Stimulated activated CD8-positive, alpha-beta memory T cell treated with anti-CD3 and anti-CD28 coated beads, Interleukin-7, amount 100 ng/mL, for 24 hours (primary cell): ENCODE measurements around the gene ABCD2.
"Not testable (repeated sequence)": the region's sequence is repeated elsewhere in the genome, so short reads cannot be mapped to it uniquely, and the experiment has no call there.

ENCODE experiments used
- DNase-seq: peaks from one replicate; pipeline ENCODE4 v3.0.0-alpha.2; 2020; ENCODE audit warnings: low read depth

Gene ABCD2

DNA sequence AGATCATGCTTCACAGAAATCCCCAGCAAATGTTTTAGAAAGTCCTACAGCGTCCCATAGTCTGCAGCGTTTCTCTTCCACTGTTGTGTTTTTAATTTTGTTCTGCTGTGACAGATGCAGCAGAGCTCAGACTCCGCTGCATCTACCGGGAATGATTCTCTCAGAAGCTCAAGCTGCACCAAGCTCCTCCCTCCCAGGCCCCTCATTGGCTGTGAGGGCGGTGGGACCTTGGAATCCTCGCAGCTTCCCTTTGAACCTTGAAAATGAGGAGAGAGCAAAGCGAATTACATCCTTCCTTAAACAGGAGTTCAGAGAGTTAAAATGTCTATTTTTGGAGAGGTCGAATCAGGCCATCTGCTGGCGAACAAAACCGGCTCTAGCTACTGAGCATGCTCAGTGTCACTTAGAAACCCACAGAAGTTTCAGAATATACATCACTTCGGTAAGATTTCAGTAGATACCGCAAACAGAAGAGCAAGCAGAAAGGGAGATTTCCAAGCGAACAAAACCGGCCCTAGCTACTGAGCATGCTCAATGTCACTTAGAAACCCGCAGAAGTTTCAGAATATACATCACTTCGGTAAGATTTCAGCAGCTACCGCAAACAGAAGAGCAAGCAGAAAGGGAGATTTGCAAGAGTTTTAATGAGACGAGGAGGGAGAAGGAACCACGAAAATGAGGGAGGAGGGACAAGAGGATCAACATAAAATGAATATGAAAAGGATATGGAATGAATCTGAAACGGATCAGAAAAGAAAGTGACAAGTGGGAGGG lies at the start of gene ABCD2:
ABCD2 (minus strand) TSS at position 144 of the 774 bp plus-strand sequence. CDS start 188 bp downstream, outside the sequence.
- peak; percentile 44 for DNase-seq

DNA sequence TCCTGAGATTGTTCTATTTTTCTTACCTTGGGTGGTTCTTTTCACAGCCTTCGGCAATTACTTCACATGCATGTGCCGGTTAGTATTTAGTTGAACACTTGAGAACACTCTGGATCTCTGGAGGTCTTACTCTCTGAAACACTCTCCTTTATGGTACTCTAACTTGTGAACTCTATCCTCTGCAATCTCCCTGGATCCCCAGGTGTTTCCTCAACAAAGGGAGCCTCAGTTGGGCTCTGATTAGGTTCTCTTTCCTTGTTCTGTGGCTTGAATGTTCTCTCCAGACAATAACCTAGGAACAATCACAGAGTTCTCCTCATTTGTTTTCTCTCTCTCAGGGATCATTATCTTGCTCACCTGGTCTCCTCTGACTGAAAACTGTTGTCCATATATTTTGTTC lies 40.5 kb upstream of the ABCD2 start:
- DNase-seq, result no peak

DNA sequence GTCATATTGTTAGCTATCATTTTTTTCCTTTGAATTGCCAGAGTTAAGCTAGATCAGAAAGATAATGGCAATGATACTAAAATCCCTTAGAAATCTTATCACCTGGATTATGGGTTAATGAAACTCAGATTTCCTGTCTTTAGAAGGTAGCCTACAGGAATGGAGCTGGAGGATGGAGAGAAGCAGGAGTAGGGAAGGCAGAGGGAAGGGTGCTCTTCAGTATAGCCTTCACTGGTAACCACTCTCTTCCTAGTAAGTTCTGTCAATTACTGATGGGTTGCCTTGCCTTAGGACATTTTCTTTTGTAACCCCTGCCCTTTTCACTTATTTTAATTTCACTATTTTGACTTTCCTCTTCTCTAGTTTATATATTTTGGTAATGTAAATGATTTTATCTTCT lies 27.8 kb upstream of the ABCD2 start:
- DNase-seq, result no peak

DNA sequence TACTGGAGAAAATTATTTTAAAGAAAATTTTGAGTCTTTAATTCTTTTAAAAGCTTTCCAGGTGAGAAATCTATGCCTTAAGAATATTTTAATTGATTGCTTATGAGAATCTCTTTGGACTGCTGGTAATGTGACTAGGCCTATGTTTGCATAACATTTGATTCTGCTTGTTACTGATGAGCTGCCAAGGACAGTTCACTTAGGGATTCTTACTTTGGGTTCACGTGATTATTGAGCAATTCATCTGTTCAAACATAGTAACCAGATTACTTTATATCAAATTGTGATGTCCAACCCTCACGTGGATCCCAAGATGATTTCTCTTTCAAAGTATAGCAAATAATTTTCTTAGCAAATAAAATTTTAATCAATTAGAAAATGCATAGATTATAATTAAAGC lies 27.4 kb upstream of the ABCD2 start:
- no peak for DNase-seq

DNA sequence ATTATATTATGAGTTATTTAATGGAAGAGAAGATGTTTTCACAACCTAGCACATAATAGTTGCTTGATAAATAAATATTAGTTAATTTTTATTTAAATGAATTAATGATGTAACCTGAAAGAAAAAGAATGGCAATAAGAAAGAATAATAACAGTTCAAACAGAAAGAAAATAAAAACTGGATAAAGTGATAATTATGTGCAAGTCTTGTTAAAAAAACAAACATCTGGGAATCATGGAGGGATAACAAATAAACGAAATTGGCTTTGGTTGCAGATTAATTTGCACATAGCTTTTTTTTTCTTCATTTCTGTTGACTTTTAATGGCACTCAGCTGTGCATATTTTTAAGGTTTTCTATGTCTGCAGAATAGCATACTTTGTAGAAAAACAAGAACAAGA lies 23.4 kb upstream of the ABCD2 start:
- no peak for DNase-seq

DNA sequence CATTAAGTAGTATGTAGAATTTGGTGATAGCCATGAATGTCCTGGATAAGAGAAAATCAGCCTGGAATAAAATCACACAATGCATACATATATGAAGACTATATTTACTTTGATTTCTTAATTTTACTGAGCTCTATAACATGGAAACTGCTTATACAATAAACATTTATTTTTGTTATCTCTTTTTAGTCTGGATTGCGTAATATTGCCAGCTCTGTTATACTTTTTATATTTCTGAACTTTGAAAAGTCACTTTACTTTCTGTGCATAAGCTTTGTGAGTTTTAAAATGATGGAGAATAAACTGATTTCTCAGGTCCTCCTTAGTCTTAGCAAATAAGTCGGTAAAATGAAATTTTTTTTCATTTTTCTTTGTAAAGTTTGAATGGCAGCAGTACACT lies 19.2 kb upstream of the ABCD2 start:
- DNase-seq, result no peak

DNA sequence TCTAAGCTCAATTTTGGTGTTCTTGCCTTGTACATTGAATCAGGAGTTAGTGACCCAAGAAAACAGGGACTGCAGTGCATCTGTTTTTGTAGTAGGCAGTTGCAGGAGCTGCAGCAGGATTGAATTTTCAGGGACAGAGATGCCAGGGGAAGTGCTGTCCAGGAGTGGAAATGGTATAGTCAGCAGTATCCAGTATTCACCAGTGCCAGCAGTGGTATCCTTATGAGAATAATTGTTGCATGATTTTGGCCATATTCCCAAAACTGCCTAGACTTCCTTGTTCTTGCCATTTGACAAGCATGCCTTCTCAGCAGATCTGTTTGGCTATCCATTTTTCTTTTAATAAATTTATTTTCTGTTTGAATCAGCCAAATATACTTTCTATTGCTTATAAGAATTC lies 18.6 kb upstream of the ABCD2 start:
- DNase-seq, result no peak

DNA sequence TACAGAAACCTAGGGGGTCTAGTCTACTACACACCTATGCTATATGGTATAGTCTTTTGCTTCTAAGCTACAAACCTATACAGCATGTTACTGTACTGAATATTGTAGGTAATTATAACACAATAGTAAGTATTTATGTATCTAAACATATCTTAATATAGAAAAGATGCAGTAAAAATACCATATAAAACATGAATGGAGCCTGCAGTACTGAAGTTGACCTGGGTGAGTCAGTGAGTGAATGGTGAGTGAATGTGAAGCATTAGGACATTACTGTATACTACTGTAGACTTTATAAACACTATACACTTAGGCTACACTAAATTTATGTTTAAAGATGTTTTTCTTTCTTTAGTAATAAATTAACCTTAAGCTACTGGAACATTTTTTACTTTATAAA lies 13.1 kb upstream of the ABCD2 start:
- DNase-seq, result no peak

DNA sequence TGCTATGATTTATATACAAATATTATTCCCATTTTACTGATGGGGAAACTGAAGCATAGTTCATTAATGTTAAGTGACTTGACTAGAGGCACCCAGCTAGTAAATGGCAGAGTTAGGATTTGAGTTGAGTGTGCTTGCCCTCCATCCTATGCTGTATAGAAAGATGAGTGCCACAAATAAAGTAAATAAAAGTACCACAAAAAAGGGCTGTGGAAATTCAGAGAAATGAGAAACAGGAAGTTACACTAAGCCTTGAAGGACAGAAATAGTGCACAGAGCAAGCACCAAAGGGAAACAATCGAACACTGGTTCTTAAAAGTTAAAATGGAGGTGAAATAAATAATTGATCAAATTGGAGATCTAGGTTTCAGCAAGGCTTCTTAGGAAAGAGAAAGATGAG lies 9.2 kb upstream of the ABCD2 start:
- no peak for DNase-seq

DNA sequence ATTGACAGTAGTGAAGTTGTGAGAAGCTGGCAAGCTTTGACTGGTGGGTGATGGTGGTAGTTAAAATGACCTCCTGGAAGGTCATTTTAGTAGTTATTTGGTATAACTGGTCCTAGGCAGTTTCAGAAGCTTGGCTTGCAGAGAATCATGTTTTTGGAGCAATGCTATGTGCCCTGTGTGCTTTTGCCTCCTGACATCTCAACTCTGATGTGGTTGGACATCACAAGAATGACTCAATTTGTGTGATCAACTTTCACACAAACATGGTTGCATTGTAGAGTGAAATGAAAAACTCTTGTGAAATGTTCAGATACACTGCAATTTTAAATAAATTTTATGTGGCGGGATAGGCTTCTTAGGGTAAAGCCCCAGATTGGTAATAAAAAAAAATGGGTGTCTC lies 8.3 kb upstream of the ABCD2 start:
- no peak for DNase-seq

DNA sequence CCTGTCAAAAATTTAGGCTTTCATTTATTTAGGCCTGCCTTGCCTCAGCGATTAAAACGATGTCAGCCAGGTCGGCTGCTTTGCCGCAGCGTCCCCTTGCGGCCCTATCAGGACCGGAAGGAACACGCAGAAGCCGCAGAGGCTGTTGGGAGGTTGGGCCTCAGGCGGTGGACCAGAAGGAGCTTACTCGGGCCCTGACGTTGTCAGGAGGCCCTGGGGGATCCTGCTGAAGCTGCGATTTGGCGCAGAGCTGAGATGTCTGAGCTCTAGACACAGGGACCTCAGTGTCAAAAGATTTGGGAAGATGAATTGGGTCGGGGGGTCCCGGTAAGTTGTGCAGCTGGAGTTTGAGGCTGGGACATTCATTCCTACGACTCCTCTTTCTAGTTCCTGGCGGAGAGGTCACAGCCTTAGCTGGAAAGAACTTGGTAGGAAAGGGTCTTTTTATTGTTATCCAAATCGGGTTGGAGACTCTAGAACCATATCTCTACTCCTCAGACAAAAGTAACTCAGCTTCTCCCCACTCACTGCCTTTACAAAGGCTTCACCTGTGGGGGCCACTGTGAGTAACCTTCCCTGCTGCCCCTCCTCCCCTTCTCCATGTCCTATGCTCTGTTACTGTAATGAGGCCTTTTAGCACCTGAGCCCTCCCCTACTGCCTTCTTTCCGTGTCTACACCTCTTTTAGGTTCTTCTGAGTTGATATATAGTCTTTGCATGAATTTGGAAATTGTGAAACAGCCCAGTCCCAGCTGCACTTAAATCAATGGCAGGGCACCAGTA lies 6.6 kb upstream of the ABCD2 start:
- no peak for DNase-seq

DNA sequence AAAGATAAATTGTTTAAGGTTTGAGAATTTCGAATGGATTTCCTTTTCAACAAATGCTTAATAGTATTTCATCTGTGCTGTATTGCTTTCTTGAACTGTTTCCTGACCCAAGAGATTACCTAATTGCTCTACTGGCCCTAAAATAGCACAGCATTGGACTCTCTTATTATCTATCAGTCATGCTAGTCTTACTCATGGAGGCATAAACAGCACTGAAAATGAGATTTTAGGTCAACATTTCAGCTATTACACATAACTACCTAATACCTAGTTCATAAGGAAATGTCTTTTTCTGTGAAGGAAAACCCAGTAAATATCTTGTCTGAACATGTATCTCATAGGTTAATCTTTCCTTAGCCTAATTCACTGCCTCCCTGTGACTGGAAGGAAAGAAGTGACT lies 4.3 kb upstream of the ABCD2 start:
- no peak for DNase-seq

DNA sequence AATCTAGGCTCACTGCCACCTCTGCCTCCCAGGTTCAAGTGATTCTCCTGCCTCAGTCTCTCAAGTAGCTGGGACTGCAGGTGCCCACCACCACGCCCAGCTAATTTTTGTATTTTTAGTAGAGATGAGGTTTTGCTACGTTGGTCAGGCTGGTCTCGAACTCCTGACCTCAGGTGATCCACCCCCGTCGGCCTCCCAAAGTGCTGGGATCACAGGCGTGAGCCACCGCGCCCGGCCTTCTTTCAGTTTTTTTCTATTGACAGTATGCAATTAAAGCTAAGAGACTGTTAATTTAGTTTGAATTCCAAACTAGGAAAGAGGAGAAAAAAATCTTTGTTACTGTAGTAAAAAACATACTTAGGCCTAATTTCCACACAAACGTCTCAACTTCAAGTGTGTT lies 3.6 kb upstream of the ABCD2 start:
- DNase-seq, result not testable (repeated sequence)

DNA sequence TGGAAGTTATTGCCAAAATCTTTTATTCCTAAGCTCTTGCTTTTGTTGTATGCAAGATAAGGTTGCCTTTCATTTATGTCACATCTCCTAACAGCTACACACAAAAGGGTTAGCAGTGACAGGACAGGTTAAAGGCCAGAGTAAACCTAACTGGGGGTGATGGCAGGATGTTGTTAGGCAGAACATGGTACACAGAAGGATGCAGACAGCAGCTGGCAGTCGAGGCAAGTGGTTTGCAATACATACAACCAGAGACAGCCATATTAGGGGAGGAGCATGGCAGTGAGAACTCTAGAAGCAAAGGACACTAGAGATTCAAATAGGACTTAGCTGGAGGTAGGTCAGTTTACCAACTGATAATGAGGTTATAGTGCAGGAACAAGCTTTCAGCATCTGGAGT lies 2.7 kb upstream of the ABCD2 start:
- DNase-seq, result no peak

DNA sequence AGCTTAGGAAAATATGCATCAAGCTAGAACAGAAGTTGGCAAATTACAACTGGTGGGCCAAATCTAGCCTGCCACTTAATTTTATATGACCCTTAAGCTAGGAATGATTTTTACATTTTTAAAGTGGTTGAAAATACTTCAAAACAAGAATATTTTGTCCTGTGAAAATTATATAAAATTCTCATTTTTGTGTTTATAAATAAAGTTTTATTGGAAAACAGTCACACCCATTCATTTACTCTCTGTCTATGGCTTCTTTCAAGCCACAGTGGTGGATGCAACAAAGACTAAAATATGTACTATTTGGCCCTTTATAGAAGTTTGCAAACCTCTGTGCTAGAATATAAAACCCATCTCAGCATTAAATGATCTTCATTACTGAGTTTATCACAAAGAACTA lies 2.1 kb upstream of the ABCD2 start:
- DNase-seq, result no peak

DNA sequence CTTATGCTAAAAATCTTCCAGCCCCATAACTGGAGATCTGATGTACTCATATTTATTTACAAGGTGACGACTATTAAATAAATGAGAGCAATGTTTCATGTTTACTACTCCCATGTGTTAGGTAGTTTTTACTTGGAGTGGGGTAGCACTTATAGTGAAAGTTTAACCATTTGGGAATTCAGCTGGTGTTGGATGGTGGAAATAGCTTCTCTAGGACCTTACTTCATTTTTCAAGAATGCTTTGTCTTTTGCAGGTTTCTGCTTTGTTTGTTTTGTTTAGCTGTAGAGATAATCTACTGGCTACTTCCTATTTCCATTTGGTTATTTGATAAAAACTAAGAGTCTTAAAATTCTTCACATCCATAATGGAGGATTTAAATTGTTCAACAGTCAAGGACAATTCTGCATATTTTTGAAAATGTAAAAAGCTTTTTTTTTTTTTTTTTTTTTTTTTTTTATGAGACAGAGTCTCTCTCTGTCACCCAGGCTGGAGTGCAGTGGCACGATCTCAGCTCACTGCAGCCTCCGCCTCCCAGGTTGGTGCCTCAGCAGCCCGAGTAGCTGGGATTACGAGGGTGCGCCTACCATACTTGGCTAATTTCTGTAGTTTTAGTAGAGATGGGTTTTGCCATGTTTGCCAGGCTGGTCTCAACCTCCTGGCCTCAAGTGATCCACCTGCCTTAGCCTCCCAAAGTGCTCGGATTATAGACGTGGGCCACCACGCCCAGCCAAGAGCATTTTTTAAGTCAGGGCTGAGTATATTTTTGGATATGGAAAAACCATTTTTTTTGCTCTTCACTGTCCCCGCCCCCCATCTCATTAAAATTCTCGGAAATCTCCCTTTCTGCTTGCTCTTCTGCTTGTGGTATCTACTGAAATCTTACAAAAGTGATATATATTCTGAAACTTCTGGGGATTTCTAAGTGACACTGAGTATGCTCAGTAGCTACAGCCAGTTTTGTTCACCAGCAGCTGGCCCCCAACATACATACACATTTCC lies 1.4 kb upstream of the ABCD2 start:
- DNase-seq, result no peak

DNA sequence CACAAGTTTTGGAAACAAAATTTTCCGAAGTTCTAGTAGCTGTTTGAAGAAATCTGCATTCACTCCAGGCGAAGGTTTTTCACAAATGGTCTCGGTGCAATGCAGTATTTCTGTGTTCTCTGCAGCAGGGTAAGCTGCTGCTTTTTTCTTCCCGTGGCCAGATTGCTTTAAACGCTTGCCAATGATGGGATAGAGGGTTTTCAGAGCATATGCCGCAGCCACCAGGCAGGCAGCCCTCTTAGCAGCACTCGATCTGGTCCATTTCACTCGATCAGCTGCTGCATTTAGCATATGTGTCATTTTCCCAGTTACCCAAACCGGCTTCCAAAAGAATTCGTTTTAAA lies 315 bp downstream of the ABCD2 start:
- no peak for DNase-seq

DNA sequence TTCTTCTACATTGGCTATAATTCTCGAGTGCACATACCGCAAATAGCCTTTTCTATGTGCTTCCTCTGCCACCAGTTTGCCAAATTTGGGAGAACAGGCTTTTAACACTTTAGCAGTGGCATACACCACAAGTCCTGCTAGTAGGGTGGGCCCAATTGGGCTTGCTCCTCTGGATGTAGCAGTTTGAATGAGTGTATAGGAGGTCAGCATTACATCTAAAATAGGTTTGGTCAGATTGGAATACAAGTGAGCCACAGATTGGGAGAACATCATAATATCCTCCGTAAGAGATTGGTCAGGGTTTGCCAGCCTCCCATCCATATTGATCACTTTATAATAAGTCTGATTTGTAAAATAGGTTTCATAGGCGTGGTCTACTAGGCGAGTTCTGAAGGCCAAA lies 902 bp downstream of the ABCD2 start:
- no peak for DNase-seq

DNA sequence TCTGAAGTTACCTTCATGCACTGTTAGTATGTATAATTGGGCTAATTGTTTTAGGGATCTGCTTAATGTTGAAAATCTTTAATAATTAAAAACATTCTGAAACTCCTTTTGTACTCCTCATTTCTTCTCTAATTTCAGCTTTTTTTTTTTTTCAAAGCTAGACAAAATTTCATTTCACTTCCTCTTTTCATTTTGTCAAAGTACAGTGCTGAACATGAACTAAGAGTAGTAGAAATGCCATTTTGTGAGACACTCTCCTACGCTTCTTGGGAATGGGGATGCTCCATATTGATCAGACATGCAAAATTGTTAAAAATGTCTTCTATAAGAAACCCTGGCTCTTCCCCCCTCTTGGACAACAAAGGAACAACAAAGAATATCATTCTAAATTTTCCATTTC lies 1.7 kb downstream of the ABCD2 start:
- no peak for DNase-seq

DNA sequence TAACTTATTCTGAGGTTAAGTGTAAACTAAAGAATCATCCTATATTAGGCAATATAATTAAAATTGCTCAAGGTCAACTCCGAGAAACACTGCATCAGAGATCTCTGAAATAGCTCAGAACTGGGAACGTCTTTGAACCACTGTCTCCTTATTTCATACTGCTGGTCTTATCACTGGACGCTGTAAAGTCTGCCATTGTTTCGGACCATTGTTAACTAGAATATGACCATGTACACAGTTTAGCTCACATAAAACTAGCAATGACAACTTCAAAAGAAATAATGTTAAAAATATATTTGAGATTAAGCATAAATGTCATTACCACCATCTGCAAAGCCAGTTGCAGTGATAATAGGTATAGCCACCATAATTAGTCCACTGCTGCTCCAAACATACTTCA lies 2.9 kb downstream of the ABCD2 start:
- no peak for DNase-seq

DNA sequence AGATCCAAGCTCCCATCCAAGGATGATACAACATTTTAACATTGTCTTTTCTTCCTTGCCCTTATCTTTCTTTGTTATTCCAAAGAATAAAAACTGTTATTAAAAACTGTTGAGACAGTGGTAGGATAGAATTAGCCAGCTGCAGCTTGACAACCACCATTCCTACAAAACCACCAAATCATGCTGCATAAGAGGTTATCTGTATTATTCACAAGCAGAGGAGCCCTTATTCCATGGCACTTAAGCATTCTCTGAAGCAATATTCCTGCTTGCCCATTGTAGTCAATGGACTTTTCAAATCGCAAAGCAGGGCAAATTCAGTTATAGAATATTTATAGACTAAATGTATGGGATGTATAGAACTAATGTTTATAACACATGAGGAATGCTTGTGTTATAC lies 3.4 kb downstream of the ABCD2 start:
- no peak for DNase-seq

DNA sequence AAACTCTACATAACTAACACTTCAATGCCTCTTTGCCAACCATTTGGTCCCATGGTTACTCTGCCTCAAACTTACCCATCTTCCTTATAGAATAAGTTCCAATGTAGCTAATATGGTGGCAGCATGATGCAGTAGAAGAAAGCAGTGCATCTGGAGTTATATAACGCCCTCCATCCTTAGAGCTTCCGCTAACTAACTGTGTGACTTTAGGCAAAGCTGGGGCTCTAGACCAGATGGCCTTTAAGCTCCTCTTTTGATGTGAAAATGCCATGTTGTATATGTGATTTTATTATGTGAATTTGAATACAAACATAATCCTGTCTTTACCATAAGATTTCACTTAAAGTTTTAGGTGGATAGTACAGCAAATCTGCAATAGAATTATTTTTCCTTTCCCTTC lies 6.1 kb downstream of the ABCD2 start:
- DNase-seq, result no peak

DNA sequence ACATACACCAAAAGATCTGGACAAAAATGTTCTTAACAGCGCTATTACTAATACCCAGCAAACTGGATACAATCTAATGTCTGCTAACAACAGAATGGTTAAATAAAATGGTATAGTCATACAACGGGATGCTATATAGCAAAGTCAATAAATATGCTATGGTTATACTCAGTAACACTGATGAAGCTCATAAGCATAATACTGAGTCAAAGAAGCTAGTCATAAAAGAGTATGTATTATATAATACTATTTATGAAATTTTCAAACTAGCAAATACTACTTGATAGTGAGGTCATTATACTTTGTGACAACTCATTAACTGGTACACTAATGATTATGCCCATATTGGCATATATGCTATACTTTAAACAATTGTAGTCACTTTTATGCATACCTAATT lies 7.4 kb downstream of the ABCD2 start:
- DNase-seq, result no peak
